Fibroblast of villous mesenchyme (primary cell): ENCODE results near the gene MAP3K2. TPM values are rescaled to one million over a fixed set of nuclear protein-coding genes. Genes with fewer than 3 reads are reported as not detected.

ENCODE experiments used
- DNase-seq: peaks from one replicate; pipeline ENCODE4 v3.0.0-alpha.2; 2010; ENCODE audit warnings: low read depth
- H3K4me3 ChIP-seq: 2 replicates; pipeline ENCODE4 v1.5.1; 2011; ENCODE audit warnings: low read depth, mild to moderate bottlenecking, low read length
- CTCF ChIP-seq: IDR thresholded peaks from 2 replicates; pipeline ENCODE4 v1.5.1; 2012; ENCODE audit warnings: low read depth, mild to moderate bottlenecking, low read length; ENCODE audit not compliant: insufficient read depth
- total RNA-seq: library from RNA; depleted of rRNA; stranded (reverse); fragments of >200 nt; gene quantifications from 2 replicates; pipeline ENCODE4 v1.2.3, GENCODE V29; 2012

Gene MAP3K2
- total RNA-seq, 1 donor = 38.4 TPM

- DNase-seq = no peak
- no peak for TF ChIP-seq CTCF
- no peak overlapping the region for H3K4me3 ChIP-seq
These were observed 61.4 kb downstream of the MAP3K2 start for GRCh38 chr2:127326289-127326945.

- TF ChIP-seq CTCF = peak; percentile 65
- H3K4me3 ChIP-seq = no peak overlapping the region
- peak; percentile 70 for DNase-seq
These were observed 63.1 kb downstream of the MAP3K2 start for GRCh38 chr2:127324635-127325034.

GRCh38 chr2:127321303-127321702 is 66.5 kb downstream of the MAP3K2 start:
- no peak overlapping the region for H3K4me3 ChIP-seq
- DNase-seq = peak; percentile 38
- TF ChIP-seq CTCF = no peak

GRCh38 chr2:127320586-127321275 is 67.0 kb downstream of the MAP3K2 start:
- peak; percentile 12 for DNase-seq
- no peak overlapping the region for H3K4me3 ChIP-seq
- TF ChIP-seq CTCF = no peak

- H3K4me3 ChIP-seq = no peak overlapping the region
- DNase-seq = no peak
- TF ChIP-seq CTCF = no peak
These were observed 67.7 kb downstream of the MAP3K2 start for GRCh38 chr2:127320067-127320466.

- no peak overlapping the region for H3K4me3 ChIP-seq
- no peak for TF ChIP-seq CTCF
- no peak for DNase-seq
These were observed 73.4 kb downstream of the MAP3K2 start for GRCh38 chr2:127314193-127314988.
